HepG2 (cell line): Measurements from ENCODE around the gene EXTL1. TPM values are rescaled to one million over a fixed set of nuclear protein-coding genes. Genes with fewer than 3 reads are reported as not detected.

Source experiments
- ATAC-seq: fragments of 200-7000 bp; cut with Tn5 transposase; 3 replicates; pipeline ENCODE4 v1.9.1; 2020; ENCODE audit warnings: mild to moderate bottlenecking, moderate library complexity
- BruUV-seq: library from RNA; stranded (reverse); fragments of 400-500 nt; replicated peaks from 2 replicates; lab custom pipeline; 2021; lab: Mats Ljungman, UMichigan
- CTCF ChIA-PET: fragments of 300-600 bp; formaldehyde crosslinking; extraction: SDS; loops from one replicate; lab custom pipeline; 2021; ENCODE audit warnings: low total read pairs, inconsistent platforms, low intra/inter-chr PET ratio; lab: Yijun Ruan, JAX
- POLR2A ChIA-PET: fragments of 350-600 bp; sonication (Branson Sonifier 250); formaldehyde crosslinking; loops from one replicate; lab custom pipeline; 2020; ENCODE audit warnings: antibody characterized with exemption, inconsistent platforms; lab: Yijun Ruan, JAX
- DNase-seq: peaks from one replicate; pipeline ENCODE4 v3.0.0-alpha.2; 2015; ENCODE audit warnings: low spot score
- FAIRE-seq: peaks from 3 replicates; lab custom pipeline; 2011; peaks lifted over from hg19 to GRCh38; lab: Jason Lieb, UNC
- H2AFZ ChIP-seq: one replicate; pipeline ENCODE4 v1.6.1; 2011; ENCODE audit warnings: low read length, inconsistent platforms
- H3K27ac ChIP-seq: fragments of 300-600 bp; 3 replicates; pipeline ENCODE4 v1.8.0; 2011; ENCODE audit warnings: mixed run types, mild to moderate bottlenecking, mixed read lengths, low read length, inconsistent platforms; ENCODE audit not compliant: insufficient read depth; ENCODE audit errors: extremely low read length
- H3K27me3 ChIP-seq, 2 experiments: fragments of 200-600 bp in 1 of 2; 2 replicates in 1 of 2; 3 replicates in 1 of 2; pipeline versions ENCODE4 v1.6.0 to v1.8.0; 2011; ENCODE audit warnings: low read length in 2 of 2, mild to moderate bottlenecking in 2 of 2, moderate library complexity in 2 of 2, inconsistent platforms in 1 of 2; ENCODE audit not compliant: insufficient read depth in 2 of 2, control insufficient read depth in 1 of 2
- H3K36me3 ChIP-seq, 2 experiments: fragments of 200-600 bp in 1 of 2; replicated peaks in 1 of 2; 2 replicates in 1 of 2; 3 replicates in 1 of 2; pipeline versions ENCODE4 v1.5.1 to v1.8.0; 2011; ENCODE audit warnings: low read length in 2 of 2, inconsistent platforms in 1 of 2; ENCODE audit not compliant: insufficient read depth in 2 of 2, control insufficient read depth in 1 of 2
- H3K4me1 ChIP-seq: 2 replicates; pipeline ENCODE4 v1.5.1; 2012; ENCODE audit warnings: low read length, inconsistent platforms; ENCODE audit not compliant: insufficient read depth
- H3K4me2 ChIP-seq: 2 replicates; pipeline ENCODE4 v1.6.0; 2011; ENCODE audit warnings: low read depth, low read length, inconsistent platforms
- H3K4me3 ChIP-seq, 3 experiments: fragments of 200-600 bp in 1 of 3; sonication (generic), shearing (Covaris generic) in 1 of 3; replicated peaks in 1 of 3; 2 replicates each; pipeline ENCODE4 v1.5.1; 2011 to 2016; ENCODE audit warnings: low read length in 3 of 3, inconsistent platforms in 2 of 3, low read depth in 2 of 3, mild to moderate bottlenecking in 2 of 3, control low read depth in 1 of 3, mixed read lengths in 1 of 3; ENCODE audit not compliant: insufficient read depth in 1 of 3
- H3K79me2 ChIP-seq: one replicate; pipeline ENCODE4 v1.6.1; 2011; ENCODE audit warnings: low read length, inconsistent platforms; ENCODE audit not compliant: insufficient read depth
- H3K9ac ChIP-seq: 2 replicates; pipeline ENCODE4 v1.6.0; 2011; ENCODE audit warnings: mild to moderate bottlenecking, low read depth, low read length, inconsistent platforms; ENCODE audit not compliant: insufficient read depth
- H3K9me3 ChIP-seq: 2 replicates; pipeline ENCODE4 v1.5.1; 2012; ENCODE audit warnings: mild to moderate bottlenecking, low read length
- H4K20me1 ChIP-seq: 2 replicates; pipeline ENCODE4 v1.6.0; 2011; ENCODE audit warnings: inconsistent platforms, mild to moderate bottlenecking, low read length, moderate library complexity; ENCODE audit not compliant: insufficient read depth
- CAMTA2 ChIP-seq: sonication (generic); formaldehyde crosslinking; IDR thresholded peaks from 2 replicates; pipeline ENCODE4 v1.4.0; 2020; ENCODE audit warnings: mild to moderate bottlenecking, missing genetic modification reagents, borderline replicate concordance
- CREB3 ChIP-seq: sonication (generic); formaldehyde crosslinking; IDR thresholded peaks from 2 replicates; pipeline ENCODE4 v1.5.0; 2020; ENCODE audit warnings: missing genetic modification reagents
- HMG20A ChIP-seq: IDR thresholded peaks from 2 replicates; pipeline ENCODE4 v1.6.1; 2016; ENCODE audit warnings: borderline replicate concordance
- KDM6A ChIP-seq: IDR thresholded peaks from 2 replicates; pipeline ENCODE4 v1.6.1; 2016; ENCODE audit warnings: low read depth
- MTERF4 ChIP-seq: sonication (generic); formaldehyde crosslinking; IDR thresholded peaks from 2 replicates; pipeline ENCODE4 v1.8.0; 2023; ENCODE audit warnings: mild to moderate bottlenecking, missing genetic modification reagents
- NR2C2 ChIP-seq: sonication (generic); formaldehyde crosslinking; IDR thresholded peaks from 2 replicates; pipeline ENCODE4 v1.4.0; 2020; ENCODE audit warnings: missing genetic modification reagents, mild to moderate bottlenecking, moderate library complexity, borderline replicate concordance
- PITX1 ChIP-seq: sonication (generic); formaldehyde crosslinking; IDR thresholded peaks from 2 replicates; pipeline ENCODE4 v1.5.1; 2020; ENCODE audit warnings: mild to moderate bottlenecking, missing genetic modification reagents
- SAP130 ChIP-seq: IDR thresholded peaks from 2 replicates; pipeline ENCODE4 v1.6.1; 2016; ENCODE audit warnings: low read depth
- USF2 ChIP-seq, 2 experiments: sonication (generic) in 1 of 2; formaldehyde crosslinking in 1 of 2; IDR thresholded peaks; 2 replicates each; pipeline versions ENCODE4 v1.5.1 to v1.6.1; 2011 to 2020; ENCODE audit warnings: borderline replicate concordance in 1 of 2, low read depth in 1 of 2, low read length in 1 of 2, mild to moderate bottlenecking in 1 of 2, missing genetic modification reagents in 1 of 2, moderate library complexity in 1 of 2
- ZKSCAN5 ChIP-seq: sonication (generic); formaldehyde crosslinking; IDR thresholded peaks from 2 replicates; pipeline ENCODE4 v1.5.1; 2020; ENCODE audit warnings: mild to moderate bottlenecking, missing genetic modification reagents
- ZNF558 ChIP-seq: sonication (generic); formaldehyde crosslinking; IDR thresholded peaks from 2 replicates; pipeline ENCODE4 v1.9.0; 2022; ENCODE audit warnings: mild to moderate bottlenecking, missing genetic modification reagents, borderline replicate concordance
- ZNF713 ChIP-seq: sonication (generic); formaldehyde crosslinking; IDR thresholded peaks from 2 replicates; pipeline ENCODE4 v1.4.0; 2020; ENCODE audit warnings: mild to moderate bottlenecking, missing genetic modification reagents
- ZNF724P ChIP-seq: sonication (generic); formaldehyde crosslinking; IDR thresholded peaks from 2 replicates; pipeline ENCODE4 v1.8.0; 2022; ENCODE audit warnings: missing genetic modification reagents, borderline replicate concordance
- ZNF766 ChIP-seq: sonication (generic); formaldehyde crosslinking; IDR thresholded peaks from 2 replicates; pipeline ENCODE4 v1.5.0; 2020; ENCODE audit warnings: missing genetic modification reagents, borderline replicate concordance
- ZNF777 ChIP-seq: sonication (generic); formaldehyde crosslinking; IDR thresholded peaks from 2 replicates; pipeline ENCODE4 v1.4.0; 2020; ENCODE audit warnings: missing genetic modification reagents
- WGBS: methylation state at CpG from one replicate; pipeline ENCODE4 v1.1.6; 2017; ENCODE audit warnings: low lambda C conversion rate; 5-methylcytosine and 5-hydroxymethylcytosine counted together
- in situ Hi-C: cut with HindIII; loops from 2 replicates; pipeline ENCODE4 v1.10.0; 2017; ENCODE audit warnings: low pct_unique_long_range_greater_than_20kb; ENCODE audit not compliant: extremely low pct_ligation_motif_present
- intact Hi-C: fragments of 100-400 bp; cut with micrococcal nuclease; formaldehyde crosslinking; loops from one replicate; pipeline ENCODE4 v1.10.0; 2022; ENCODE audit not compliant: unreplicated experiment
- polyA plus RNA-seq, 8 experiments: library from polyadenylated mRNA; depleted of rRNA in 3 of 8; stranded (reverse) in 7 of 8; unstranded in 1 of 8; fragments of >200 nt; fragmentation: Illumina TruSeq in 4 of 8; extraction: Trizol in 4 of 8; gene quantifications; 2 replicates each; pipeline versions ENCODE4 v1.2.1 to v1.2.3, GENCODE V29; 2011 to 2016; ENCODE audit warnings: low read depth in 4 of 8, missing spikeins in 1 of 8, mixed read lengths in 1 of 8; ENCODE audit not compliant: insufficient read depth in 1 of 8
- total RNA-seq, 5 experiments: library from RNA; depleted of rRNA; stranded (reverse); fragments of >200 nt; fragmentation: Illumina TruSeq; extraction: Trizol; gene quantifications; 2 replicates each; pipeline ENCODE4 v1.2.3, GENCODE V29; 2016; ENCODE audit warnings: low read depth in 1 of 5
- TF ChIP-seq, protein P1 (sequence below): sonication (generic); formaldehyde crosslinking; IDR thresholded peaks from 2 replicates; pipeline ENCODE4 v1.5.0; 2020; ENCODE audit warnings: missing genetic modification reagents
- TF ChIP-seq, protein P2 (sequence below): sonication (generic); formaldehyde crosslinking; IDR thresholded peaks from 2 replicates; pipeline ENCODE4 v1.4.0; 2020; ENCODE audit warnings: missing genetic modification reagents

Gene EXTL1
- total and polyA plus RNA-seq, 2 of the 13 experiments (the other 11 are each of a cell fraction or from before 2014, with no cell fraction given), result 0.35 to 1.0 TPM

DNA sequence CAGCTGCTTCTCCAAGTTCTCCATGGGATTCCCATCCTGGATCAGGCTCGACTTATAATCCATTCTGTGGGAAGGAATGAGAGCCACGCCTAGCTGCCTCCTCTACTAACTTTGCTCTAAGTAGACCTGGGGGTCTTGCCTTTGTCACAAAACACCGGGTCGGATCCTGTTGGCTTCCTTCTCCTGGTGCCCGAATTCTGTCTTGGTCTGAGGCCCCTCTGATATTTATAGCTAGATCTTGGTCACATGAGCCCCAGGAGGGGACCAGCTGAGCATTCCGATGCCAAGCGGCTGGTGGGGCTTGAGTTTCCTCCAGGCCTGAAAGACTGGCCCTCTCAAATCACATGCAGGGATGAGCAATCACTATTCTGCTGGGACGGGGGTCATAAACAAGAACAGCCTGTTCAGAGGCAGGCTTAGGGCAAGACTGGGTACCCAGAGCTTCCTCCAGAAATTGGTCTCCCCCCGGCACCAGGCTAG lies 45.9 kb downstream of the EXTL1 start, which contains the start of gene TRIM63:
TSS of gene TRIM63 (minus strand) at position 199 of the 480 bp plus-strand sequence. CDS start at position 63, 136 bp downstream.
- H3K9ac ChIP-seq, result no peak within 1 kb of the TSS
- DNase-seq, result no peak
- WGBS, result 12% methylated on average over 6 of the region's 9 CpGs
- no peaks in the 10 kb centered on the region for H3K9me3 ChIP-seq
- ATAC-seq, result no peak
- peaks cover 5 to 56% of the 10 kb centered on the region in 2 experiments; a peak in 4 of 5 replicates for H3K27me3 ChIP-seq
- in situ Hi-C loops, result no loop called here
- CTCF ChIA-PET, result no interaction called here
- H3K4me3 ChIP-seq, result no peak within 1 kb of the TSS
- no peak within 1 kb of the TSS for H3K4me2 ChIP-seq
- FAIRE-seq, result no peak
- H3K27ac ChIP-seq, result no peak within 1 kb of the TSS
- H3K79me2 ChIP-seq, result no peaks in the 10 kb centered on the region
- POLR2A ChIA-PET, result no interaction called here
- H2AFZ ChIP-seq, result no peak within 1 kb of the TSS
- intact Hi-C loops, result no loop called here
- BruUV-seq, result no TSS peak
- no peaks in the 10 kb centered on the region for H4K20me1 ChIP-seq
- H3K36me3 ChIP-seq, result no peaks in the 10 kb centered on the region
- peaks cover 7% of the 10 kb centered on the region; the same call in 1 of the 2 replicates for H3K4me1 ChIP-seq
- no peak for TF ChIP-seq ZNF713 (CRISPR knock-in tag)
- TF ChIP-seq ZNF777 (CRISPR knock-in tag), result no peak
- no peak for TF ChIP-seq MTERF4
- no peak for TF ChIP-seq CAMTA2 (CRISPR knock-in tag)
- TF ChIP-seq KDM6A (CRISPR knock-in tag), result no peak
- no peak for TF ChIP-seq ZNF558 (CRISPR knock-in tag)
- TF ChIP-seq ZKSCAN5, result no peak
- no peak for TF ChIP-seq ZNF766 (CRISPR knock-in tag)
- no peak for TF ChIP-seq NR2C2 (CRISPR knock-in tag)
- TF ChIP-seq CREB3 (CRISPR knock-in tag), result no peak
- no peak for TF ChIP-seq ZNF724P
- no peak for TF ChIP-seq SAP130 (CRISPR knock-in tag)
- TF ChIP-seq, protein P1, sequence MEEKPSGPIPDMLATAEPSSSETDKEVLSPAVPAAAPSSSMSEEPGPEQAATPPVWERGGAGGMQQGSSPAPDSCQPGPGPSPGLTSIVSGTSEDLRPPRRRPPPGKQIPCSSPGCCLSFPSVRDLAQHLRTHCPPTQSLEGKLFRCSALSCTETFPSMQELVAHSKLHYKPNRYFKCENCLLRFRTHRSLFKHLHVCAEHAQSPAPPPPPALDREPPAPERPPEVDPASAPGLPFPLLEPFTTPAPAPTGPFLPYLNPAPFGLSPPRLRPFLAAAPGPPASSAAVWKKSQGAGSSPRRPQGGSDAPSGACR (CRISPR knock-in tag), result no peak
- TF ChIP-seq USF2 (IDR thresholded peaks at IDR 0.05; ENCODE audit: low read depth, low read length), result no peak
- TF ChIP-seq USF2 (CRISPR knock-in tag; IDR thresholded peaks at IDR 0.05; ENCODE audit: borderline replicate concordance), result no peak
- no peak for TF ChIP-seq PITX1
- TF ChIP-seq HMG20A (CRISPR knock-in tag), result no peak
- TF ChIP-seq, protein P2, sequence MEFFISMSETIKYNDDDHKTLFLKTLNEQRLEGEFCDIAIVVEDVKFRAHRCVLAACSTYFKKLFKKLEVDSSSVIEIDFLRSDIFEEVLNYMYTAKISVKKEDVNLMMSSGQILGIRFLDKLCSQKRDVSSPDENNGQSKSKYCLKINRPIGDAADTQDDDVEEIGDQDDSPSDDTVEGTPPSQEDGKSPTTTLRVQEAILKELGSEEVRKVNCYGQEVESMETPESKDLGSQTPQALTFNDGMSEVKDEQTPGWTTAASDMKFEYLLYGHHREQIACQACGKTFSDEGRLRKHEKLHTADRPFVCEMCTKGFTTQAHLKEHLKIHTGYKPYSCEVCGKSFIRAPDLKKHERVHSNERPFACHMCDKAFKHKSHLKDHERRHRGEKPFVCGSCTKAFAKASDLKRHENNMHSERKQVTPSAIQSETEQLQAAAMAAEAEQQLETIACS (CRISPR knock-in tag), result no peak
